ENCODE results near the gene CDKL5. TPM values are rescaled to one million over a fixed set of nuclear protein-coding genes. Genes with fewer than 3 reads are reported as not detected.

Gene CDKL5
- total RNA-seq, 3 donors from 2014 or later = 5.3 to 14.3 (median 6.9) TPM

GRCh38 chrX:18630934-18631333 lies 205.5 kb downstream of the CDKL5 start:
- no peak for DNase-seq (ENCODE audit: low spot score in 2 of 2)
- TF ChIP-seq POLR2AphosphoS5 (IDR thresholded peaks at IDR 0.05) (no peak), CTCF (IDR thresholded peaks at IDR 0.05) (no peak), POLR2A (IDR thresholded peaks at IDR 0.05) (no peak)
- Histone ChIP-seq H3K9me3 (peaks cover 0 to 5% of the 10 kb centered on the region in 2 donors), H3K36me3 (no peaks in the 10 kb centered on the region), H3K4me1 (no peaks in the 10 kb centered on the region), H3K27ac (no peak overlapping the region), H3K27me3 (peaks cover 0 to 6% of the 10 kb centered on the region in 2 donors), H3K4me3 (no peak overlapping the region)
- intact Hi-C loops (cut with DNase I; ENCODE audit: low total_unique reads) = no loop called here

- H3K9me3 ChIP-seq = peaks cover 0 to 6% of the 10 kb centered on the region in 2 donors
- H3K4me3 ChIP-seq = no peak overlapping the region
- H3K27ac ChIP-seq = no peak overlapping the region
- TF ChIP-seq POLR2A (IDR thresholded peaks at IDR 0.05) = no peak
- TF ChIP-seq POLR2AphosphoS5 (IDR thresholded peaks at IDR 0.05) = no peak
- no peak for TF ChIP-seq CTCF (IDR thresholded peaks at IDR 0.05)
- H3K27me3 ChIP-seq = no peaks in the 10 kb centered on the region
- H3K36me3 ChIP-seq = no peaks in the 10 kb centered on the region
- DNase-seq (ENCODE audit: low spot score in 2 of 2) = no peak
- intact Hi-C loops (cut with DNase I; ENCODE audit: low total_unique reads) = no loop called here
- H3K4me1 ChIP-seq = no peaks in the 10 kb centered on the region
Measured at GRCh38 chrX:18638398-18638797, 213.0 kb downstream of the CDKL5 start.

- H3K27me3 ChIP-seq = no peaks in the 10 kb centered on the region
- no peak overlapping the region for H3K4me3 ChIP-seq
- no peaks in the 10 kb centered on the region for H3K4me1 ChIP-seq
- no peaks in the 10 kb centered on the region for H3K36me3 ChIP-seq
- peaks cover 0 to 6% of the 10 kb centered on the region in 2 donors for H3K9me3 ChIP-seq
- intact Hi-C loops (cut with DNase I; ENCODE audit: low total_unique reads) = no loop called here
- TF ChIP-seq POLR2AphosphoS5 (IDR thresholded peaks at IDR 0.05) (no peak), CTCF (IDR thresholded peaks at IDR 0.05) (no peak), POLR2A (IDR thresholded peaks at IDR 0.05) (no peak)
- no peak overlapping the region for H3K27ac ChIP-seq
- no peak for DNase-seq (ENCODE audit: low spot score in 2 of 2)
Measured at GRCh38 chrX:18639280-18639679, 213.9 kb downstream of the CDKL5 start.

GRCh38 chrX:18640686-18641085 lies 215.3 kb downstream of the CDKL5 start:
- DNase-seq (ENCODE audit: low spot score in 2 of 2) = no peak
- Histone ChIP-seq H3K9me3 (peaks cover 0 to 4% of the 10 kb centered on the region in 2 donors), H3K4me1 (no peaks in the 10 kb centered on the region), H3K27me3 (peaks cover 0 to 6% of the 10 kb centered on the region in 2 donors), H3K27ac (no peak overlapping the region), H3K36me3 (no peaks in the 10 kb centered on the region), H3K4me3 (no peak overlapping the region)
- intact Hi-C loops (cut with DNase I; ENCODE audit: low total_unique reads) = no loop called here
- TF ChIP-seq POLR2AphosphoS5 (IDR thresholded peaks at IDR 0.05) (no peak), CTCF (IDR thresholded peaks at IDR 0.05) (no peak), POLR2A (IDR thresholded peaks at IDR 0.05) (no peak)

- no peaks in the 10 kb centered on the region for H3K9me3 ChIP-seq
- no peak for DNase-seq (ENCODE audit: low spot score in 2 of 2)
- H3K4me1 ChIP-seq = no peaks in the 10 kb centered on the region
- no peak overlapping the region for H3K27ac ChIP-seq
- no peak for TF ChIP-seq POLR2A (IDR thresholded peaks at IDR 0.05)
- no peak for TF ChIP-seq CTCF (IDR thresholded peaks at IDR 0.05)
- no peak for TF ChIP-seq POLR2AphosphoS5 (IDR thresholded peaks at IDR 0.05)
- H3K36me3 ChIP-seq = no peaks in the 10 kb centered on the region
- peaks cover 0 to 18% of the 10 kb centered on the region in 2 donors for H3K27me3 ChIP-seq
- no peak overlapping the region for H3K4me3 ChIP-seq
- intact Hi-C loops (cut with DNase I; ENCODE audit: low total_unique reads) = no loop called here
Measured at GRCh38 chrX:18643243-18643642, 217.8 kb downstream of the CDKL5 start.
